Measurements from ENCODE around the gene MRPS6. TPM values are rescaled to one million over a fixed set of nuclear protein-coding genes. Genes with fewer than 3 reads are reported as not detected.

MRPS6 gene
- total and polyA plus RNA-seq, 4 donors, result 12.1 to 83.0 (median 17.0) TPM

DNA sequence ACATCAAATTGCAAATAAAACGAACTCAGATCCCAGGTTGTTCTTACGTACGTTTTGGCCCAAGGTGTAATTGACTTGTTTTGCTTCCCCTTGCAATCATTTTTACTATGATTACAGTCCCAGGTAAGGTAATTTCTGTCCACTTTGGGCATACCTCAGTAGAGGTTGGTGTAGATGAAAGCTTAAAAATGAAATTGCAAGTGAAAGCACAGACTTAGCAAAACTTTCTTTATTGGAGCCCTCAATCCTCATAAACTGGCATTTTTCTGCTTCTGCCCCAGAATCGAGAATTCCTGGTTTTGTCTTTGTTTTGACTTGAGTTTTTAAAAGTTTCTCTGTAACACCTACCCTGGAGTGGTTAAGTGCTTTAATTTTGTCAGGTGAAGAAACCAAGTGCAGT is 9.4 kb downstream of the MRPS6 start:
- Histone ChIP-seq H3K27ac (ENCODE audit: low read depth in 1 of 2, low read length in 2 of 2) (no peak overlapping the region), H3K27me3 (ENCODE audit: control insufficient read depth in 4 of 4, insufficient read depth in 4 of 4, low read length in 3 of 4) (no peaks in the 10 kb centered on the region), H3K4me3 (ENCODE audit: low read depth in 1 of 3, low read length in 3 of 3) (no peak overlapping the region), H3K36me3 (ENCODE audit: control insufficient read depth in 4 of 4, insufficient read depth in 3 of 4, low read depth in 1 of 4, low read length in 3 of 4) (peaks cover 0 to 7% (median under 1%) of the 10 kb centered on the region in 4 donors), H3K4me1 (ENCODE audit: control insufficient read depth in 4 of 4, insufficient read depth in 4 of 4, low read length in 3 of 4) (peaks cover 1 to 22% (median 12%) of the 10 kb centered on the region in 4 donors), H3K9me3 (ENCODE audit: control insufficient read depth in 4 of 4, low read length in 3 of 4) (no peaks in the 10 kb centered on the region), H3K9ac (ENCODE audit: low read depth in 1 of 2, low read length in 2 of 2) (no peak overlapping the region)
- no peak for TF ChIP-seq SP1 (IDR thresholded peaks at IDR 0.05)
- TF ChIP-seq RXRA (IDR thresholded peaks at IDR 0.05), result peak in 1 of 2 donors; percentile 26
- no peak for DNase-seq (ENCODE audit: low spot score)
- 46% methylated on average over 4 of the region's 4 CpGs for WGBS

DNA sequence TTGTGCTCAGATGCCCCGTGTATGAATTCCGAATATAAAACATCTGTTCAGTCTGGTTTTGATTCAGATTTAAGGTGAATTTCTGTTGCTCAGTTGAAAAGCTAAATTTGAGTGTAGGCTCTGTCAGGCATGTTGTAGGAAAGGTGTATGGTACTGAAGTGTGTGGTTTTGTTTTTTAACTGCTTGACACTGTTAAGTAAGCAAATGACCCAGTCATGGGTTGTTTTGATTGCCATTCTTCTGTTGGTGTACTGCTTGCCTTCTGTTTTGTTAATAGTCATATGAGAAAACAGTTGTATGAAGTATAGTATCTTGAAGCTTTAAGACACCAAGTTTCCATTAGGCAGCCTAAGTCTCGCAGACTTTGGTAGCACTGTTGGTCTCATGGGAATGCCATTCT is 10.0 kb downstream of the MRPS6 start:
- Histone ChIP-seq H3K36me3 (ENCODE audit: control insufficient read depth in 4 of 4, insufficient read depth in 3 of 4, low read depth in 1 of 4, low read length in 3 of 4) (peaks cover 0 to 7% (median 0%) of the 10 kb centered on the region in 4 donors), H3K4me3 (ENCODE audit: low read depth in 1 of 3, low read length in 3 of 3) (no peak overlapping the region), H3K9ac (ENCODE audit: low read depth in 1 of 2, low read length in 2 of 2) (no peak overlapping the region), H3K27me3 (ENCODE audit: control insufficient read depth in 4 of 4, insufficient read depth in 4 of 4, low read length in 3 of 4) (no peaks in the 10 kb centered on the region), H3K4me1 (ENCODE audit: control insufficient read depth in 4 of 4, insufficient read depth in 4 of 4, low read length in 3 of 4) (peaks cover 0 to 19% (median 12%) of the 10 kb centered on the region in 4 donors), H3K9me3 (ENCODE audit: control insufficient read depth in 4 of 4, low read length in 3 of 4) (no peaks in the 10 kb centered on the region), H3K27ac (ENCODE audit: low read depth in 1 of 2, low read length in 2 of 2) (no peak overlapping the region)
- no peak for DNase-seq (ENCODE audit: low spot score)
- TF ChIP-seq, protein P1, sequence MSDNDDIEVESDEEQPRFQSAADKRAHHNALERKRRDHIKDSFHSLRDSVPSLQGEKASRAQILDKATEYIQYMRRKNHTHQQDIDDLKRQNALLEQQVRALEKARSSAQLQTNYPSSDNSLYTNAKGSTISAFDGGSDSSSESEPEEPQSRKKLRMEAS (IDR thresholded peaks at IDR 0.05), result no peak
- TF ChIP-seq, protein P2, sequence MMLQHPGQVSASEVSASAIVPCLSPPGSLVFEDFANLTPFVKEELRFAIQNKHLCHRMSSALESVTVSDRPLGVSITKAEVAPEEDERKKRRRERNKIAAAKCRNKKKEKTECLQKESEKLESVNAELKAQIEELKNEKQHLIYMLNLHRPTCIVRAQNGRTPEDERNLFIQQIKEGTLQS (IDR thresholded peaks at IDR 0.05), result no peak
- TF ChIP-seq FOXA2 (IDR thresholded peaks at IDR 0.05), result no peak
- TF ChIP-seq NR2F2 (IDR thresholded peaks at IDR 0.05), result no peak
- TF ChIP-seq EGR1 (IDR thresholded peaks at IDR 0.05; ENCODE audit: low read depth in 2 of 2), result no peak
- TF ChIP-seq RXRA (IDR thresholded peaks at IDR 0.05), result no peak
- TF ChIP-seq HNF4A (conservative IDR thresholded peaks at IDR 0.05), result no peak
- no peak for TF ChIP-seq HNF4G (IDR thresholded peaks at IDR 0.05)
- TF ChIP-seq FOXA1 (IDR thresholded peaks at IDR 0.05), result no peak
- no peak for TF ChIP-seq SP1 (IDR thresholded peaks at IDR 0.05)
- TF ChIP-seq, protein P3, sequence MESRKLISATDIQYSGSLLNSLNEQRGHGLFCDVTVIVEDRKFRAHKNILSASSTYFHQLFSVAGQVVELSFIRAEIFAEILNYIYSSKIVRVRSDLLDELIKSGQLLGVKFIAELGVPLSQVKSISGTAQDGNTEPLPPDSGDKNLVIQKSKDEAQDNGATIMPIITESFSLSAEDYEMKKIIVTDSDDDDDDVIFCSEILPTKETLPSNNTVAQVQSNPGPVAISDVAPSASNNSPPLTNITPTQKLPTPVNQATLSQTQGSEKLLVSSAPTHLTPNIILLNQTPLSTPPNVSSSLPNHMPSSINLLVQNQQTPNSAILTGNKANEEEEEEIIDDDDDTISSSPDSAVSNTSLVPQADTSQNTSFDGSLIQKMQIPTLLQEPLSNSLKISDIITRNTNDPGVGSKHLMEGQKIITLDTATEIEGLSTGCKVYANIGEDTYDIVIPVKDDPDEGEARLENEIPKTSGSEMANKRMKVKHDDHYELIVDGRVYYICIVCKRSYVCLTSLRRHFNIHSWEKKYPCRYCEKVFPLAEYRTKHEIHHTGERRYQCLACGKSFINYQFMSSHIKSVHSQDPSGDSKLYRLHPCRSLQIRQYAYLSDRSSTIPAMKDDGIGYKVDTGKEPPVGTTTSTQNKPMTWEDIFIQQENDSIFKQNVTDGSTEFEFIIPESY (IDR thresholded peaks at IDR 0.05), result no peak
- no peak for TF ChIP-seq JUND (IDR thresholded peaks at IDR 0.05)
- TF ChIP-seq TAF1 (conservative IDR thresholded peaks at IDR 0.05), result no peak
- WGBS, result 91% methylated on average over 3 of the region's 3 CpGs

DNA sequence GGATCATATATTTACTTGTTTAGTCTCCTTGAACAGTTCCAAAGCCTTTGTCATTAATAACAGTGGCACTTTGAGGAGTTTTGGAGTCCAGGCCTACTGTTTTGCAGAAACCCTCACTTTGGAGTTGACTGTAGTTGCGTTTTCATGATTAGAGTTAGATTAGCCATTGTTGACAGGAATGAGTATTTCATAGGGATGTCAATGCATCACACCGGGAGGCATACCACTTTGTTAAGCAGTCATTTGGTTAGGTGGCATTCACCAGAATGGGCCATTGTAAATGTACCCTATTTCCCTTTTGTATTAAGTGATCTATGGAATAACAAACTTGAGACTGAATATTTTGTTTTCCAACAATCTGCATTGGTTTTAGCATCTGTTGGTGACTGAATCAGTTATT is 11.8 kb downstream of the MRPS6 start:
- Histone ChIP-seq H3K4me1 (ENCODE audit: control insufficient read depth in 4 of 4, insufficient read depth in 4 of 4, low read length in 3 of 4) (peaks cover 1 to 11% (median 9%) of the 10 kb centered on the region in 4 donors), H3K27me3 (ENCODE audit: control insufficient read depth in 4 of 4, insufficient read depth in 4 of 4, low read length in 3 of 4) (no peaks in the 10 kb centered on the region), H3K27ac (ENCODE audit: low read depth in 1 of 2, low read length in 2 of 2) (no peak overlapping the region), H3K9ac (ENCODE audit: low read depth in 1 of 2, low read length in 2 of 2) (no peak overlapping the region), H3K36me3 (ENCODE audit: control insufficient read depth in 4 of 4, insufficient read depth in 3 of 4, low read depth in 1 of 4, low read length in 3 of 4) (peaks cover 0 to 3% (median 0%) of the 10 kb centered on the region in 4 donors), H3K9me3 (ENCODE audit: control insufficient read depth in 4 of 4, low read length in 3 of 4) (no peaks in the 10 kb centered on the region), H3K4me3 (ENCODE audit: low read depth in 1 of 3, low read length in 3 of 3) (no peak overlapping the region)
- TF ChIP-seq GABPA (IDR thresholded peaks at IDR 0.05 in 1 of 2, conservative IDR thresholded peaks at IDR 0.05 in 1 of 2) (no peak), HNF4G (IDR thresholded peaks at IDR 0.05) (no peak)
- no peak for DNase-seq (ENCODE audit: low spot score)
- WGBS, result 96% methylated on average over 2 of the region's 2 CpGs

Data from liver (tissue), 9 donors.